Ishikawa (cell line): ENCODE data around the gene COX7A2.

Experiments used
- CEBPB ChIP-seq: IDR thresholded peaks from 2 replicates; pipeline ENCODE4 v1.6.1; 2012
- CREB1 ChIP-seq: IDR thresholded peaks from 2 replicates; pipeline ENCODE4 v1.6.1; 2012; ENCODE audit warnings: low read depth
- EGR1 ChIP-seq: IDR thresholded peaks from 2 replicates; pipeline ENCODE4 v1.6.1; 2012
- EP300 ChIP-seq: IDR thresholded peaks from 2 replicates; pipeline ENCODE4 v1.6.1; 2012; ENCODE audit warnings: borderline replicate concordance
- FOXM1 ChIP-seq: IDR thresholded peaks from 2 replicates; pipeline ENCODE4 v1.6.1; 2012; ENCODE audit warnings: low read depth, borderline replicate concordance
- RAD21 ChIP-seq: IDR thresholded peaks from 2 replicates; pipeline ENCODE4 v1.6.1; 2012; ENCODE audit warnings: low read depth
- TAF1 ChIP-seq: IDR thresholded peaks from 2 replicates; pipeline ENCODE4 v1.6.1; 2012; ENCODE audit warnings: low read depth, mild to moderate bottlenecking
- TCF12 ChIP-seq: IDR thresholded peaks from 2 replicates; pipeline ENCODE4 v1.6.1; 2012; ENCODE audit warnings: low read depth
- YY1 ChIP-seq: IDR thresholded peaks from 2 replicates; pipeline ENCODE4 v1.6.1; 2012; ENCODE audit warnings: low read depth
- ZBTB7A ChIP-seq: IDR thresholded peaks from 2 replicates; pipeline ENCODE4 v1.6.1; 2012; ENCODE audit warnings: low read depth
- TF ChIP-seq, protein P1 (sequence below): IDR thresholded peaks from 2 replicates; pipeline ENCODE4 v1.6.1; 2012
- TF ChIP-seq, protein P2 (sequence below): IDR thresholded peaks from 2 replicates; pipeline ENCODE4 v1.6.1; 2012; ENCODE audit warnings: low read depth, mild to moderate bottlenecking
- TF ChIP-seq, protein P3 (sequence below): IDR thresholded peaks from 2 replicates; pipeline ENCODE4 v1.6.1; 2012

DNA sequence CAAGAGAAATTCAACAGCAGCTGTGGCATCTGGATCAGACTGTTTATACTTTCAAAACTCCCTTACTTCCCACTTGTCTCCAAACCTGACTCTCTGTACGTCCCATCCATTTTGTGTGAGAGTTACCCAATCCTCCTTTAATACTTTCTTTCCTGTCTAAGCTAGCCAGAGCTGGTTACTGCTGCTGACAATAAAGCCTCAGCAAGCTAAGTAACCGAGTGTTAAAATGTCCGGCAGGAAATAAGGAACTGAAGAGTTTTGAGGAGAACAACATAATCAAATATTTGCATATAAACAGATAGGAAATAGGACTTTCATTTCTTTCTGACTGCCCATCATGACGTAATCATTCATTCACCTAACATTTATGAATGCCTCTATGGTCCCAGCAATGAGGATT is 29.4 kb upstream of the COX7A2 start:
- no peak for TF ChIP-seq TAF1
- TF ChIP-seq EP300, result no peak
- TF ChIP-seq TCF12, result no peak
- no peak for TF ChIP-seq RAD21
- TF ChIP-seq ZBTB7A, result no peak
- no peak for TF ChIP-seq CREB1
- TF ChIP-seq, protein P1, sequence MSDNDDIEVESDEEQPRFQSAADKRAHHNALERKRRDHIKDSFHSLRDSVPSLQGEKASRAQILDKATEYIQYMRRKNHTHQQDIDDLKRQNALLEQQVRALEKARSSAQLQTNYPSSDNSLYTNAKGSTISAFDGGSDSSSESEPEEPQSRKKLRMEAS, result no peak
- TF ChIP-seq, protein P2, sequence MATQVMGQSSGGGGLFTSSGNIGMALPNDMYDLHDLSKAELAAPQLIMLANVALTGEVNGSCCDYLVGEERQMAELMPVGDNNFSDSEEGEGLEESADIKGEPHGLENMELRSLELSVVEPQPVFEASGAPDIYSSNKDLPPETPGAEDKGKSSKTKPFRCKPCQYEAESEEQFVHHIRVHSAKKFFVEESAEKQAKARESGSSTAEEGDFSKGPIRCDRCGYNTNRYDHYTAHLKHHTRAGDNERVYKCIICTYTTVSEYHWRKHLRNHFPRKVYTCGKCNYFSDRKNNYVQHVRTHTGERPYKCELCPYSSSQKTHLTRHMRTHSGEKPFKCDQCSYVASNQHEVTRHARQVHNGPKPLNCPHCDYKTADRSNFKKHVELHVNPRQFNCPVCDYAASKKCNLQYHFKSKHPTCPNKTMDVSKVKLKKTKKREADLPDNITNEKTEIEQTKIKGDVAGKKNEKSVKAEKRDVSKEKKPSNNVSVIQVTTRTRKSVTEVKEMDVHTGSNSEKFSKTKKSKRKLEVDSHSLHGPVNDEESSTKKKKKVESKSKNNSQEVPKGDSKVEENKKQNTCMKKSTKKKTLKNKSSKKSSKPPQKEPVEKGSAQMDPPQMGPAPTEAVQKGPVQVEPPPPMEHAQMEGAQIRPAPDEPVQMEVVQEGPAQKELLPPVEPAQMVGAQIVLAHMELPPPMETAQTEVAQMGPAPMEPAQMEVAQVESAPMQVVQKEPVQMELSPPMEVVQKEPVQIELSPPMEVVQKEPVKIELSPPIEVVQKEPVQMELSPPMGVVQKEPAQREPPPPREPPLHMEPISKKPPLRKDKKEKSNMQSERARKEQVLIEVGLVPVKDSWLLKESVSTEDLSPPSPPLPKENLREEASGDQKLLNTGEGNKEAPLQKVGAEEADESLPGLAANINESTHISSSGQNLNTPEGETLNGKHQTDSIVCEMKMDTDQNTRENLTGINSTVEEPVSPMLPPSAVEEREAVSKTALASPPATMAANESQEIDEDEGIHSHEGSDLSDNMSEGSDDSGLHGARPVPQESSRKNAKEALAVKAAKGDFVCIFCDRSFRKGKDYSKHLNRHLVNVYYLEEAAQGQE, result no peak
- no peak for TF ChIP-seq YY1
- TF ChIP-seq EGR1, result no peak
- no peak for TF ChIP-seq CEBPB
- TF ChIP-seq FOXM1, result no peak
- TF ChIP-seq, protein P3, sequence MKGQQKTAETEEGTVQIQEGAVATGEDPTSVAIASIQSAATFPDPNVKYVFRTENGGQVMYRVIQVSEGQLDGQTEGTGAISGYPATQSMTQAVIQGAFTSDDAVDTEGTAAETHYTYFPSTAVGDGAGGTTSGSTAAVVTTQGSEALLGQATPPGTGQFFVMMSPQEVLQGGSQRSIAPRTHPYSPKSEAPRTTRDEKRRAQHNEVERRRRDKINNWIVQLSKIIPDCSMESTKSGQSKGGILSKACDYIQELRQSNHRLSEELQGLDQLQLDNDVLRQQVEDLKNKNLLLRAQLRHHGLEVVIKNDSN, result no peak
